Kidney epithelial cell (primary cell): ENCODE data around the gene OAS2. TPM values are rescaled to one million over a fixed set of nuclear protein-coding genes. Genes with fewer than 3 reads are reported as not detected.
"Not testable (repeated sequence)": the region's sequence is repeated elsewhere in the genome, so short reads cannot be mapped to it uniquely, and the experiment has no call there.

ENCODE experiments used
- DNase-seq: peaks from one replicate; pipeline ENCODE4 v3.0.0-alpha.2; 2010; ENCODE audit warnings: low read depth
- H3K27me3 ChIP-seq: 2 replicates; pipeline ENCODE4 v1.6.0; 2011; ENCODE audit warnings: low read length; ENCODE audit not compliant: control insufficient read depth, insufficient read depth
- H3K36me3 ChIP-seq: 2 replicates; pipeline ENCODE4 v1.5.1; 2011; ENCODE audit warnings: low read length; ENCODE audit not compliant: control insufficient read depth, insufficient read depth
- H3K4me3 ChIP-seq: 2 replicates; pipeline ENCODE4 v1.5.1; 2011; ENCODE audit warnings: low read depth, mild to moderate bottlenecking, control low read depth, low read length
- total RNA-seq: library from RNA; depleted of rRNA; stranded (reverse); fragments of >200 nt; gene quantifications from 2 replicates; pipeline ENCODE4 v1.2.3, GENCODE V29; 2015
- TF ChIP-seq, protein P1 (sequence below): IDR thresholded peaks from 2 replicates; pipeline ENCODE4 v1.5.1; 2011; ENCODE audit warnings: mild to moderate bottlenecking, moderate library complexity, low read length, control low read depth, inconsistent platforms; ENCODE audit not compliant: insufficient read depth, poor library complexity, severe bottlenecking

The OAS2 gene
- total RNA-seq, 1 donor from 2014 or later: 3.6 TPM

DNA sequence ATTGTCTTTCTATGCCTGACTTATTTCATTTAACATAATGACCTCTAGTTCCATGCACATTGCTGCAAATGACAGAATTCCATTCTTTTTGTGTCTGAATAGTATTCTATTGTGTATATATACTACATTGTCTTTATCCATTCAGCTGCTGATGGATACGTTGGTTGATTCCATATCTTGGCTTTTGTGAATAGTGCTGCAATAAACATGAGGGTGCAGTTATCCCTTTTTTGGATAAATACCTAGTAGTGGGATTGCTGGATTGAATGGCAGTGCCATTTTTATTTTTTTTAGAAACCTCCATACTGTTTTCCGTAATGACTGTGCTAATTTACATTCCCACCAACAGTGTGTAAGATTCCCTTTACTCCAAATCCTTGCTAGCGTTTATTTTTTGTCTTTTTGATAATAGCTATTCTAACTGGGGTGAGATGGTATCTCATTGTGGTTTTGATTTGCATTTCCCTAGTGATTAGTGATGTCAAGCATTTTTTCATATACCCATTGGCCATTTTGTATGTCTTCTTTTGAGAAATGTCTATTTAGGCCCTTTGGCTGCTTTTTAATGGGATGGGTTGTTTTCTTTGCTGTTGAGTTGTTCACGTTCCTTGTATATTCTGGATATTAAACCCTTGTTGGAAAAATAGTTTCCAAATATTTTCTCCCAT, 2.3 kb downstream of the OAS2 start:
- TF ChIP-seq, protein P1, sequence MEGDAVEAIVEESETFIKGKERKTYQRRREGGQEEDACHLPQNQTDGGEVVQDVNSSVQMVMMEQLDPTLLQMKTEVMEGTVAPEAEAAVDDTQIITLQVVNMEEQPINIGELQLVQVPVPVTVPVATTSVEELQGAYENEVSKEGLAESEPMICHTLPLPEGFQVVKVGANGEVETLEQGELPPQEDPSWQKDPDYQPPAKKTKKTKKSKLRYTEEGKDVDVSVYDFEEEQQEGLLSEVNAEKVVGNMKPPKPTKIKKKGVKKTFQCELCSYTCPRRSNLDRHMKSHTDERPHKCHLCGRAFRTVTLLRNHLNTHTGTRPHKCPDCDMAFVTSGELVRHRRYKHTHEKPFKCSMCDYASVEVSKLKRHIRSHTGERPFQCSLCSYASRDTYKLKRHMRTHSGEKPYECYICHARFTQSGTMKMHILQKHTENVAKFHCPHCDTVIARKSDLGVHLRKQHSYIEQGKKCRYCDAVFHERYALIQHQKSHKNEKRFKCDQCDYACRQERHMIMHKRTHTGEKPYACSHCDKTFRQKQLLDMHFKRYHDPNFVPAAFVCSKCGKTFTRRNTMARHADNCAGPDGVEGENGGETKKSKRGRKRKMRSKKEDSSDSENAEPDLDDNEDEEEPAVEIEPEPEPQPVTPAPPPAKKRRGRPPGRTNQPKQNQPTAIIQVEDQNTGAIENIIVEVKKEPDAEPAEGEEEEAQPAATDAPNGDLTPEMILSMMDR: no peak
- Histone ChIP-seq H3K4me3 (no peak overlapping the region), H3K36me3 (no peaks in the 10 kb centered on the region), H3K27me3 (no peaks in the 10 kb centered on the region)
- DNase-seq: no peak

DNA sequence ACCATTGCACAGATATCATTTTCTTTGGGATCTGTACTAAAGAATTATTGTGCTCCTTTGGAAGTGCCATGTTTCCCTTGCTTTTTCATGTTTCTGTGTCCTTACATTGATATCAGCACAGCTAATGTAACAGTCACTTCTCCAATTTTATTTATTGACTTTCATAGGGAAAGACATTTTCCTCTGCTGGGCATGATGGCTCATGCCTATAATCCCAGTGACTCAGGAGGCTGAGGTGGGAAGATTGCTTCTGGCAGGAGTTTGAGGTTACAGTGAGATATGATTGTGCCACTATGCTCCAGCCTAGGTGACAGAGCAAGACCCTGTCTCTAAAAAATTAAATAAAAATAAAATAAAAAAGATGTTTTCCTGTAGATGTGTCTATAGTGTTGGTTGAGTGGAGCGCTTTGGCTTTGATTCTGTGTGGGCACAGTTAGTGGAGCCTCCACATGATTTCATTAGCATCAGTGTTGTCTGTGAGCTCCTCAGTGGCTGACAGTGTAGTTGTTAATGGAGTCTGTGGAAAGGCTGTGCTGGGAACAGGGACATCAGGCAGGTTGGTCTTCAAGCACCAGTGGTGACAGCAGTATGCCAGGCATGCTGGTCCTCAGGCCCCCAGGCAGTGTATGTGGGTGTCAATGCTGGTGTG, 7.4 kb downstream of the OAS2 start:
- TF ChIP-seq, protein P1: no peak

DNA sequence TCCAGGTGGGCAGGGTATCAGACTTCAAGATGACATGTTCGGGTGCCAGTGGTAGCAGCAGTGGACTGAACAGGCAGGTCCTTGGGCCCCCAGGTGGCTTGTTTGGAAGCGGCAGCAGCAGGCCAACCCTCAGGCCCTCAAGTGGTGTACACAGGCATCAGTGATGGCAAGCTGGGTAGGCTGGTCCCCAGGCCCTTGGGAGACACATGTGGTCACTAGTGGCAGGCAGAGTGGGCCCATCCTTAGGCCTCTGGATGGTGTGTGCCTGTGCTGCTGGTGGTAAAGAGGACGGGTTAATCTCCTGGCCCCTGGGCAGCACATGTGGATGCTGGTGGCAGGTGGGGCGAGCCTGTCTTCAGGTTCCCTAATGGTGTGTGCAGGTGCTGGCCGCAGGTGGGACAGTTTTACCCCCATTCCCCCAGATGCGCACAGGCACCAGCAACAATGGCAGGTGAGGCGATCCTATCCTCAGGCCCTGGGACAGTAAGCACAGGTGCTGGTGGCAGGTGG, 8.0 kb downstream of the OAS2 start:
- no peaks in the 10 kb centered on the region for H3K36me3 ChIP-seq
- TF ChIP-seq, protein P1: no peak
- H3K27me3 ChIP-seq: no peaks in the 10 kb centered on the region
- no peak for DNase-seq
- no peak overlapping the region for H3K4me3 ChIP-seq

More for the DNA sequence above, 7.4 kb downstream of the OAS2 start:
- no peak for DNase-seq
- Histone ChIP-seq H3K4me3 (no peak overlapping the region), H3K36me3 (no peaks in the 10 kb centered on the region), H3K27me3 (no peaks in the 10 kb centered on the region)

DNA sequence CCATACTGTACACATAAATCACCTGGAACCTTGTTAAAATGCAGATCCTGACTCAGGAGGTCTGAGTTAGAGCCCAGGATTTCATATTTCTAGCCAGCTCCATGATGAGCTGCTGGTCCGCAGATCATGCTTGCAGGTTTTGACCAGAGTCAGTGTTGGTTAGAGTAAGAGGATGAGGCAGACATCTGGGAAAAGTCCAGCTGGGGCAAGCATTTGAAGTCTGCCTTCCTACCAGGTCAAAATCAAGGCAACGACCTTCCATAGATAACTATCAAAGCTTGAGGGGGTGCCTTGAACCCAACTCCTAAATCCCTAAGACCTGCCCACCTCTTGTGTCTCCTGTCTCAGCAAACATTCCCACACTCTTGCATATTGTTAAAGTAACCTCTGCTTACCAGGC, 9.2 kb downstream of the OAS2 start:
- DNase-seq: no peak
- no peak overlapping the region for H3K4me3 ChIP-seq
- H3K27me3 ChIP-seq: no peaks in the 10 kb centered on the region
- TF ChIP-seq, protein P1: no peak
- H3K36me3 ChIP-seq: no peaks in the 10 kb centered on the region

DNA sequence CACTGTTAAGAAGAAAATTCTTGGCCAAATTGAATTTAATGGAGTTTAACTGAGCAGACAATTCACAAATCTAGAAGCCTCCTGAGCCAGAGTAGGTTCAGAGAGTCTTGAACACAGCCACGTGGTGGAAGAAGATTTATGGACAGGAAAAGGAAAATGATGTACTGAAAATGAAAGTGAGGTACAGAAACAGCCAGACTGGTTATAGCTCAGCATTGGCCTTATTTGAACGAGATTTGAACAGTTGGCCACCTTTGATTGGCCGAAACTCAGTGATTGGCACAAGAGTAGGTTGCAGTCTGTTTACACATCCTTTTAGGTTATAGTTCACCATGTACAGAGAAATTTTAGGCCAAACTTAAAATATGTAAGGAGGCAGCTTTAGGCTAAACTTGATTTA, 9.9 kb downstream of the OAS2 start:
- TF ChIP-seq, protein P1: no peak
- no peaks in the 10 kb centered on the region for H3K27me3 ChIP-seq
- no peak overlapping the region for H3K4me3 ChIP-seq
- DNase-seq: no peak
- H3K36me3 ChIP-seq: no peaks in the 10 kb centered on the region

DNA sequence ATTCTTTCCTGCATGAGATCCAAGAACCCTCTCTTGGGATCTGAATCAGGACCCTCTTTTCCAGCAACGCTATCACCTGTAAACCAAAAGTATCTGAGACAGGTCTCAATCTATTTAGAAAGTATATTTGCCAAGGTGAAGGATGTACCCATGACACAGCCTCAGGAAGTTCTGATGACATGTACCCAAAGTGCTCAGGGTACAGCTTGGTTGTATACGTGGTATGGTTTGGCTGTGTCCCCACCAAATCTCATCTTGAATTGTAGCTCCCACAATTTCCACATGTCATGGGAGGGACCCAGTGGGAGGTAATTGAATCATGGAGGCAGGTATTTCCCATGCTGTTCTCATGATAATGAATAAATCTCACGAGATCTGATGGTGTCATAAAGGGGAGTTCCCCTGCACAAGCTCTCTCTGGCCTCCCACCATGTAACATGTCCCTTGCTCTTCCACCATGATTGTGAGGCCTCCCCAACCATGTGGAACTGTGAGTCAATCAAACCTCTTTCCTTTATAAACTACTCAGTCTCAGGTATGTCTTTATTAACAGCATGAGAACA, 10.6 kb downstream of the OAS2 start:
- not testable (repeated sequence) for H3K4me3 ChIP-seq, H3K27me3 ChIP-seq, DNase-seq, H3K36me3 ChIP-seq
